22Rv1 (cell line): Measurements from ENCODE around the gene POC1B.

Experiments
- ZFX ChIP-seq: fragments of 450-650 bp; IDR thresholded peaks from 2 replicates; pipeline ENCODE4 v1.6.1; 2017; ENCODE audit warnings: antibody characterized with exemption, borderline replicate concordance
- TF ChIP-seq, protein P1 (sequence below): fragments of 450-650 bp; IDR thresholded peaks from 2 replicates; pipeline ENCODE4 v1.5.1; 2017; ENCODE audit warnings: mild to moderate bottlenecking

DNA sequence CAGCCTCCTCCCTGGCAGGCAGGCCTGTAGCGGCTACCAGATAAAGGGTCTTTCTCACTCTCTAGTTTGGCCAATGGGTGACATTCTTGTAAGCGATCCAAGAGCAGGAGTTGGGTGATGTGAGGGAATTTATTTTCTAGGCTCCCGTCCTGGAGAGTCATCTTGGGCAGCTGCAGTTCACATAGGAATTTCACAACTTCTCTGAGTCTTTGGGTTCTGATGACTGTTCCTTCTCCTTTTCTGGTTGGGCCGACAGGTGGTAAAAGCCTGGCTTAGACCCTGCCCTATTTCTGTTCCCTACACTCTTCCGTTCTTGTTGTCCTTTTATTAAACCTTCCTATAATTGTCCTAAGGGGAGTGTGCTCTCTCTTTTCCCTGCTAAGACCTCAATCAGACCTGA is 42.6 kb upstream of the POC1B start:
- TF ChIP-seq, protein P1, sequence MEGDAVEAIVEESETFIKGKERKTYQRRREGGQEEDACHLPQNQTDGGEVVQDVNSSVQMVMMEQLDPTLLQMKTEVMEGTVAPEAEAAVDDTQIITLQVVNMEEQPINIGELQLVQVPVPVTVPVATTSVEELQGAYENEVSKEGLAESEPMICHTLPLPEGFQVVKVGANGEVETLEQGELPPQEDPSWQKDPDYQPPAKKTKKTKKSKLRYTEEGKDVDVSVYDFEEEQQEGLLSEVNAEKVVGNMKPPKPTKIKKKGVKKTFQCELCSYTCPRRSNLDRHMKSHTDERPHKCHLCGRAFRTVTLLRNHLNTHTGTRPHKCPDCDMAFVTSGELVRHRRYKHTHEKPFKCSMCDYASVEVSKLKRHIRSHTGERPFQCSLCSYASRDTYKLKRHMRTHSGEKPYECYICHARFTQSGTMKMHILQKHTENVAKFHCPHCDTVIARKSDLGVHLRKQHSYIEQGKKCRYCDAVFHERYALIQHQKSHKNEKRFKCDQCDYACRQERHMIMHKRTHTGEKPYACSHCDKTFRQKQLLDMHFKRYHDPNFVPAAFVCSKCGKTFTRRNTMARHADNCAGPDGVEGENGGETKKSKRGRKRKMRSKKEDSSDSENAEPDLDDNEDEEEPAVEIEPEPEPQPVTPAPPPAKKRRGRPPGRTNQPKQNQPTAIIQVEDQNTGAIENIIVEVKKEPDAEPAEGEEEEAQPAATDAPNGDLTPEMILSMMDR = no peak
- TF ChIP-seq ZFX = no peak
